SU-DHL-6 (cell line): ENCODE measurements around the gene PPARG.

Source experiments
- CTCF ChIP-seq: fragments of 200-600 bp; sonication (generic); IDR thresholded peaks from one replicate; pipeline ENCODE4 v1.5.1; 2017; ENCODE audit warnings: antibody characterized with exemption, mild to moderate bottlenecking, low read length, moderate library complexity; ENCODE audit not compliant: insufficient read depth, poor library complexity, severe bottlenecking
- EZH2phosphoT487 ChIP-seq: fragments of 200-600 bp; sonication (generic), shearing (Covaris generic); conservative IDR thresholded peaks from 2 replicates; pipeline ENCODE4 v1.6.1; 2018; ENCODE audit warnings: mild to moderate bottlenecking, antibody characterized with exemption, low read length, moderate library complexity, mixed read lengths

GRCh38 chr3:12247411-12247810 is 41.5 kb upstream of the PPARG start:
- TF ChIP-seq CTCF: no peak
- no peak for TF ChIP-seq EZH2phosphoT487
